ENCODE measurements around the gene YEATS4.
"Not testable (repeated sequence)": the region's sequence is repeated elsewhere in the genome, so short reads cannot be mapped to it uniquely, and the experiment has no call there.

The YEATS4 gene

DNA sequence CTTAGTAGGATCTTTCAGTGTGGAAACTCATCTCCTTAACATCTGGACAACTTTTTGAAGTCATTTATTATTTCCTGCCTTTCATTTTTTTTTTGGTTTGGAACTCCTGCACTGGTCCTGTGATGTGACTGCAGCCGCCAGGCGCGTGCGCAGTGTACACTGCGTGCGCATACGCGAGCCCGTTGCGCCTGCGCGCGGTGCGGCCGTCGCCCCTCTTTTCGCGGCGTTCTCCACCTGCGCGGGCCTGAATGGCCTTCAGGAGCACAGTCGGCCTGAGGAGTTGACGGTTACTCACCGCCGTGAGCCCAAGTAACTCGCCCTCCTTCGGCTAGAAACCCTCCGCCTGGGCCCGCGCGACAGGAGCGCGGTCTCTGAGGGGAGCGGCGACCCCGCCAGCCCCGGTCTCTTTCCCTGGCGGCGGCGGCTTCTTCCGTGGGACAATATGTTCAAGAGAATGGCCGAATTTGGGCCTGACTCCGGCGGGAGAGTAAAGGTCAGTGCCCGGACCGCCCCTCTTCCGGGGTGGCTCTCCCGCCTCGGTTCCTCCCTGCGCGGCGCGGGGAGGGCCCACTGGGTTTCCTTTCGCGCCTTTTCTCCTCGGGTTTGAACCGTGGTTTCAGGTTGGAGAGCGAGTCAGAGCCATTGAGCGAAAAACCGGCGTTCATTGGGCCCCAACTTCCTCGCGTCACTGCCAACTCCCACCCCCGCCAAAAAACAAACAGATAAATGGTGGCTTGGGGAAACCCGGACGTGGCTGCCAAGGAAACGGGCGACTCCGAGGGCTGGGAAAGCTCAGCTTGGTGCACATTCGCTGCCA, at the start of gene YEATS4:
TSS of gene YEATS4 (plus strand) at position 213 of the 817 bp plus-strand sequence. CDS start at position 443, 230 bp downstream.
- peak; percentile 76 for DNase-seq (ENCODE audit: low spot score)

DNA sequence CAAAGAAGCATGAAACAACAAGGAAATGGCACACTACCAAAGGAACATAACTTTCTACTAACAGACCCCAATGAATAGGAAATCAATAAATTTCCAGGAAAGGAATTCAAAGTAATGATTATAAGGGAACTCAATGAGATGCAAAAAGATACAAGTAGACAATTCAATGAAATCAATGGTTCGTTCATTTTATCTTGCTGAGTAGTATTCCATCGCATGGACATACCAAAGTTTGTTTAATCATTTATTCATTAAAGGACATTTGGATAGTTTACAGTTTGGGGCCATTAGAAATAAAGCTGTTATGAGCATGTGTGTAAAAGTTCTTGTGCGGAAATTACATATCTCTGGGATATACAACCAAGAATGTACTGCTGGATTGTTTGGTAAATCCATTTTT, 46.3 kb upstream of the YEATS4 start:
- DNase-seq (ENCODE audit: low spot score): no peak

DNA sequence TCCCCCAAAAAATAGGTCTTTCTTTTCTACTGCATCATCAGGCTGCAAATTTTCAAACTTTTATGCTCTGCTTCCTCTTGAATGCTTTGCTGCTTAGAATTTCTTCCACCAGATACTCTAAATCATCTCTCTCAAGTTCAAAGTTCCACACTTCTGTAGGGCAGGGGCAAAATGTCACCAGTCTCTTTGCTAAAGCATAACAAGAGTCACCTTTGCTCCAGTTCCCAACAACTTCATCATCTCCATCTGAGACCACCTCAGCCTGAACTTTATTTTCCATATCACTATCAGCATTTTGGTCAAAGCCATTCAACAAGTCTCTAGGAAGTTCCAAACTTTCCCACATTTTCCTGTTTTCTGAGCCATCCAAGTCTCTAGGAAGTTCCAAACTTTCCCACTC, 42.8 kb upstream of the YEATS4 start:
- DNase-seq (ENCODE audit: low spot score): not testable (repeated sequence)

DNA sequence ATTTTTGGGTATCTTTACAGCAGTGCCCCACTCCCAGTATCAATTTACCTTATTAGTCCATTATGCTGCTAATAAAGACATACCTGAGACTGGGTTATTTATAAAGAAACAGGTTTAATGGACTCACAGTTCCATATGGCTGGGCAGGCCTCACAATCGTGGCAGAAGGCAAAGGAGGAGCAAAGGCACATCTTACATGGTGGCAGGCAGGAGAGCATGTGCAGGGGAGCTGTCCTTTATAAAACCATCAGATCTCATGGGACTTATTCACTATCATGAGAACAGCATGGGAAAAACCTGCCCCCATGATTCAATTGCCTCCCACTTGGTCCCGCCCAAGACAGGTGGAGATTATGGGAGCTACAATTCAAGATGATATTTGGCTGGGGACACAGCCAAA, 42.3 kb upstream of the YEATS4 start:
- not testable (repeated sequence) for DNase-seq (ENCODE audit: low spot score)

DNA sequence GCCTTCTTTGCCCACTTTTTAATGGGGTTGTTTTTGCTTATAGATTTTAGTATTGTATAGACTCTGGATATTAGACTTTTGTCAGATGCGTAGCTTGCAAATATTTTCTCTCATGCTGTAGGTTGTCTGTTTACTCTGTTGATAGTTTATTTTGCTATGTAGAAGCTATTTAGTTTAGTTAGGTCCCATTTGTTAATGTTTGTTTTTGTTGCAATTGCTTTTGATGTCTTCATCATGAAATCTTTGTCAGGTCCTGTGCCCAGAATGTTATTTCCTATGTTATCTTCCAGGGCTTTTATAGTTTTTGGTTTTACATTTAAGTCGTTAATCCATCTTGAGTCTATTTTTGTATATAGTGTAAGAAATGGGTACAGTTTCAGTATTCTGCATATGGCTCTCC, 41.3 kb upstream of the YEATS4 start:
- DNase-seq (ENCODE audit: low spot score): no peak

DNA sequence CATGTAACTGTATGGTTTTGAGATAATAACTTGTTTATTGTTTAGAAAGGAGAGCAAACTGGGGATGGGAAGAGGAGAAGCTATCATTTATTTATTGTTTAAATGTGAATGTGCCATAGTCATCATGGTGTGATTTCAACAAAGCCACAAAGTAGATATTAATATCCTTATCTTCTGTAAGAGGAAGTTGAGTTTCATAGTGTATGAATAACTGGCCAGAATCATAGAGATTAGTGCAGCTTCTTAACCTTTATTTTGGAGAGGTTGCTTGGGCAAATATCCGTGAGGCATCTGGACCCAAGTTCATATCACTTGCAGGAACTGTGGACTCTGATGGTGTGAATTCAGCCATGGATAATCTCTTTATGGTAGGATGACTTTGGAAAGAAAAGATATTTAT, 38.2 kb upstream of the YEATS4 start:
- DNase-seq (ENCODE audit: low spot score): no peak

DNA sequence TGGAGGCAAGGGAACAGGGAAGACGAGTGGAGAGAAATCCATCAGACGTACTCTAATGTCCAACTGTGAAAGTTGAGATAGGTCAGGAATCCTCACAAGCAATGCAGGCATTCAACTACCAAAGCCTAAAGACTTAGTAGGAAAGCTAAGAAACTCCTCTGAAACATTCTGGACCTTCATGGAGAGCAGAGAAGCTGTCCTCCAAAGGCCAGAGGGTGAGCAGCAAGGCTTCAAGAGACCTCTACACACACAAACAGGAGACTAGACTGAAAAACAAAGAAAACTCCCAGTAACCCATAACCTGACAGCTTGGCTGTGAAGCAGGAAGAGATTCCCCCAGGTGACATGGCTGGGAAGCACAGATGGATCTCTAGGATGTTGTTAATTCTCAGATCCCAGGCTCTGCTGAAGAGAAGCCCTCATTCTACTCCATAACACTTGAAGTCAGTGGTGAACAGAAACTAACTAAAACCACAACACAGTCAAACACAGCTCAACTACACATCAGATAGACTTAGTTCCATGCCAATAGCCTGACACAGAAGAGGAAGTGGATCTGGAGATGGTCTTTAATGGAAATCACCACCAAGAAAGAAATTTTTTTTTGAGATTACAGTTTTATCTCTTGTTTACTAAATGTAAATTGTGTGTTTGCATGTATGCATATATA, 34.6 kb upstream of the YEATS4 start:
- no peak for DNase-seq (ENCODE audit: low spot score)

DNA sequence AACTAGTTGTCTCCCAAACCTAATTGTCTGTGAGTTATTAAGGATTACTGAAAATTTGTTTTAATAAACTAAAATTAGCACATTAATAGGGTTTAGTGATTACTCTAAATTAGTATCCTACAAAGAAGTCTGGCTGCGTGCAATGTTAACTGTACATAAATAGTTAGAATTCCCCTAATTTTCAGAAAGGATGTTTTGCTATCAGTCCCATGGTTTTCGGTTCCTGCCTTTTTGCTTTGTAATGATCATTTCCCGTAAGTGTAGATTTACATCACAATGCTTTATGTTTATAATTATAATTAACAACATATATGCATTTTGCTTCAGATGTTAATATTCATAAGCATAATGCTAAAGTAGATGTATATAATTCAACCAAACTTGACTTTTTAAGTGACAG, 31.1 kb upstream of the YEATS4 start:
- no peak for DNase-seq (ENCODE audit: low spot score)

DNA sequence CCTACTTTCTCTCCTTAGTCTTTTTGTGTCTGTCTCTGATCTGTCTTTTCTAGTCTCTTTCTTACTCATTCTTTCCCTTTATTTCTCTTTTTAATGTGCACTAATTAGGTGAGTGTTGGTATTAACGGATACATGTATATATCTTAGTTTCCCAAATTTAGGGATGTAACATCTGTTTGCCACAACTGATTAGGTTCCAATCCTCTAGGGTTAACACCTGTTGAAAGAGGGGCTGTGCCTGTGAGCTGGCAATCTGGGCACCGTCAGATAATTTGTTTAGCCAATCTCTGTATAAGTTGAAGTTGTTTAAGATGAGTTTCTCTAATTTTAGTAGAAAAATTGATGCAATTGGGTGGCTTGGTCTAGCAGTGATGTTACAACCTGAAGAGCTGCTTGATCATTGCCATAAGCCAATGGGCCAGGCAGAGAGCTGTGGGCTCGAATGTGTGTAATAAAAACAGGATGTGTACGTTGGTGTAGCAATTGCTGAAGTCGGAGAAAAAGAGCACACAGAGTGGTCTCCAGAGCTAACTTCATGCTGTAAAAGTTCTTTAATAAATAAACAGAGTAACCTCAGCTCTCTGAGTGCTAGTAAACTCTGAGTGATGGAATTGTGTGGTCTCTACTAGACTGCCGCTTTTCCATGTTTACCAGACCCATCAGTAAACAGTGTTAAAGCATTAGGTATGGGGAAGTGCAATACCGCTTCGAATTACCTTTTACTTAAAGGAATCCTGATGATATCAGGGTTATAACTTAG, 29.7 kb upstream of the YEATS4 start:
- no peak for DNase-seq (ENCODE audit: low spot score)

DNA sequence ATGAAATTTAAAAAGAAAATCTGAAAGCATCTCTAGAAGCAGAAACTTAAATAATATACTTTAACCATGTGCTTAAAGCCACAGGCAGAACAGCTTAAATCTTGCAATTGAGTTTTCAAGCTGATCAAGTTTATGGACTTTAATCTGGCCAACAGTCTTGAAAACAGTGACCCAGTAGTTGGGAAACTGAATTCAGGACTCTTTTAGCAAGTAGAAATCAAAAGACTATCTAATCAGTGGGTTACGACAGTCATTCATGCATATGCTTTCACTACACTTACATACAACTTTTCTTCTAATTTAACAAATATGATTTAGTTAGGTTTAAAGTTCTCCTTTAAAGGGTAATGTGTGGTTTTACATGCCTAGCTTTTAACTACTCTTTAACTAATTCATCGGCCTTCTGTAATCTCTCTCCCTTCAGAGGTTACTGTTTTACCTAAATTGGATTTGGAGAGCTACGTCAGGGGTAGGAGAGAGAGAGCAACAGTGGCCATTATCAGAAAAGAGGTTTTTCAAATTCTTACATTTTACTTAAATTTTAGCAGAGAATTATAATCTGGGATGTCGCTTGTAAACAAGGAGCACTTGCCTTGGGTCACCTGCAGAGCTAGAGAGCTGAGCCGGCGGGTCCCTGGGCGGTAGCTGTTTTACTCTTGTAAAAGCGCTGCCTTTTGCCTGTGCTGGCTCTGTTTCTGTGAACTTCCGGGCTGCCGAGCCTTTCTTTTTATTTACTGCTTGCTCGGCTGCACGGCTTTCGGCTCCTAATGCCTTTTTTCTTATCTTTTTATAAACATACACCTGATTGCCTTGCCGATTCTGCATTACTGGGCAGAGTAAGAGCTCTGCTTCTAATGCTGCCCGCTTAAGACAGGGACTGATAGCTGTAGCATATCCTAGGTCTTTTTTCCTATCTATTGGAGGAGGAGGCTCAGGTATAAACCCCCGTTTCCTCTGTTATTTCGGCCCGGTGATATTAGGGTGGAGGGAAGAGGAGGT, 28.8 kb upstream of the YEATS4 start:
- DNase-seq (ENCODE audit: low spot score): peak; percentile 14

DNA sequence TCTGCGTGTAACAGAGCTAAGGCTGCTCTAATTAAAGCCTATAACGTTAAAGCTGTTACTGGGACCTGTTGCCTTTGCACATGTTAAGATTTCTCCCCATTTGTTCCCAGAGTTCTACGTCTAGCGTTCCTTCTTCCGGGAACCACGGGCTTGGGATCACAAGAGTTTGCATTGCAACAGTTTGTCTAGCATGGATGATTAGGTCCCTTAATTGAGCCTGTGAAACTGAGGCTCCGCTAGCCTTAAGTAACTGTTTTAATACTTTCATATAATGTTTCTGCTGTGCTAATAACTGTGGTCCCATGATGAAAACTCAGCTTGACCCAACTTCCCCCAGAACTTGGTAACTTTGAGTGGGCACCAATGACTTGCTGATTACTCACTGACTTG, 28.0 kb upstream of the YEATS4 start:
- no peak for DNase-seq (ENCODE audit: low spot score)

DNA sequence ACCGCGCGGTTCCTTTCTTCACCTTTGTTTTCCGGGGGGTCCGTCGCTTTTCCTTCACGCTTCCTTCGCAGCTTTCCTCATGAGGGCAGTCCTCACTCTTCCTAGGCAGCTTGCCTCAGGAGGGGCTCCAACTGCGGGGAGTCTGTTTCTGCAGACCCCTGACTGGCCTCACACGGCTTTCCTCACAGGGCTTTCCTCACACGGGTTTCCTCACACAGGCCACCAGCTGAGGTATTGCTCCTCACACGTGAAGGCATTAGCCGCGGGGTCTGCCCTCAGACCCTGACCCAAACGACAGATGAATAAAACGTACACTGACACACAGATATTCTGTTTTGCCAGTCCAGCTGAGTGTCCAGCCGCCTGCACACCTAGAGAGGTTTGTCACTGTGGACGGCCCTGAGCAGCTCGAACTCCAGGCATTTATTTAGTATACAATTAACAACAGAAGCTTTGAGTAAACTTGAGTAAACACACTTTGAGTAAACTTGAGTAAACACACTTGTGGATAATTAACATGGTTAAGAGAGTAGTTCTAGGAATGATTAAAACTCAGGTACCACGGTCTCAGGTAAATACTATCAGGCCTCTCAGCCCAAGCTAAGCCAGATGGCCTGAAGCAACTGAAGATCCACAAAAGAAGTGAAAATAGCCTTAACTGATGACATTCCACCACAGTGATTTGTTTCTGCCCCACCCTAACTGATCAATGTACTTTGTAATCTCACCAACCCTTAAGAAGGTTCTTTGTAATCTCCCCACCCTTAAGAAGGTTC, 27.4 kb upstream of the YEATS4 start:
- DNase-seq (ENCODE audit: low spot score): no peak

DNA sequence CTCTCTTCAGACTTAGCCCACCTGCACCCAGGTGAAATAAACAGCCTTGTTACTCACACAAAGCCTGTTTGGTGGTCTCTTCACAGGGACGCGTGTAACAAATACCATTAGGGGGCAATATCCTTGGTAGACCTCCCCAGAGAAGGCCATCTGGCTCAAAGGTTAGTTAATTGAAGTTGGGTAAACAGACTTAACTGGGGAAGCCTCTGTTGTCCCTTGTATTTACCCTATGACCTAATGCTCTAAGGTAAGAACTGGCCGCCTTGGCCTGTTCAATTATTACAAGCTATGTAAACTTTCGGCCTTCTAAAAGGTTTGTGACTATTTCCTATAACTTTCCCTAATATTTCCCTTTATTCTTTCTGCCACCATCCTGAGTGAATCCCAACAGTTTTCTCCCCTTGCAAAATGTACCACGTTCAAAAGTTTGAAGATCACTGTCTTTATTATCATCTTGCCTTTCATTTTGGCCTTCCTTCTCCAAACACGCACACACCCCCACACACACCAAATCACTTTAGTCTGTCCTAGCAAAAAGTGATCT, 26.7 kb upstream of the YEATS4 start:
- no peak for DNase-seq (ENCODE audit: low spot score)

DNA sequence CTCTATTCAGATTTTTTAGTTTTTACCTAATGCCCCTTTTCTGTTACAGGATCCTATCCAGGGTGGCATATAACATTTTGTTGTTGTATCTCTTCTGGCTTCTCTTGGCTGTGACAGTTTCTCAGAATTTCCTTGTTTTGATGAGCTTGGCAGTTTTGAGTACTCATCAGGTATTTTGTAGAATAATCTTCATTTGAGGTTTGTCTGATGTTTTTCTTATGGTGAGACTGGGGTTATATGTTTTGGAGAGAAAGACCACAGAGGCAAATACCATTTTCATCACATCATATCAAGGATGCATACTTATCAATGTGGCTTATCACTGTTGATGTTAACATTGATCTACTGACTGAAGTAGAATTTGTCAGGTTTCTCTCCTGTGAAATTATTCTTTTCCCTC, 25.4 kb upstream of the YEATS4 start:
- no peak for DNase-seq (ENCODE audit: low spot score)

DNA sequence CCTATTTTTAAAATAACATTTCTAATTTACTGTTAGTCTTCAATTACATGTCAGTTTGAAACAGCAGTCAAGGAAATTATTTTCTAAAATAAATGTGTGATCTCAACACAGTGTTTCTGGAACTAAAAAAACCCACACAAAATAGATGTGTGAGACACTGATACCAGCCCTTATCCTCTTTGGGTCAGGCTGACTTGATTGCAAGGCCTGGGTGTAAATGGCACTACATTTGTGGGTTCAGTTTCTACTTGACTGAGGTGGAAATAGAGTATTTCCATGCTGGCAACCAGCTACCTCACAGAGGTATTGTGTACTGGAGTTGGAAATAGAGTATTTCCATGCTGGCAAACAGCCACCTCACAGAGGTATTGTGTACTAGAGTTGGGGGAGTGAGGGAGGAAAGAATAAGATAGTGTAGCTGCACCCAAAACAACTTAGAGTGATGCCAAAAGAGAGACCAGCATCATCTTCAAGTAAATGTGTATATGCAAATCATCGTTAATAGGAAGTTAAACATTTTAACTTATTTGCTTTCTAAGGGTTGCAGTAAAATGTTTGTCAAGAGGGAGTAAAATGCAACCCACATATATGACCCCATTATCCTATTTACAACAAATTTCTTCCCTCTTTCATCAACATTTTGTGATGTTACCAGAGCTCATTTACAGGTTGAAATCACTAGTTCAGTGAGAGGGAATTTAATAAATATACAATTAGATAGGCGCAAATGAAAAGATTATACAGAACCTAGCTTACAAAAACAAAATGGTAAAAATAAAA, 22.0 kb upstream of the YEATS4 start:
- no peak for DNase-seq (ENCODE audit: low spot score)

DNA sequence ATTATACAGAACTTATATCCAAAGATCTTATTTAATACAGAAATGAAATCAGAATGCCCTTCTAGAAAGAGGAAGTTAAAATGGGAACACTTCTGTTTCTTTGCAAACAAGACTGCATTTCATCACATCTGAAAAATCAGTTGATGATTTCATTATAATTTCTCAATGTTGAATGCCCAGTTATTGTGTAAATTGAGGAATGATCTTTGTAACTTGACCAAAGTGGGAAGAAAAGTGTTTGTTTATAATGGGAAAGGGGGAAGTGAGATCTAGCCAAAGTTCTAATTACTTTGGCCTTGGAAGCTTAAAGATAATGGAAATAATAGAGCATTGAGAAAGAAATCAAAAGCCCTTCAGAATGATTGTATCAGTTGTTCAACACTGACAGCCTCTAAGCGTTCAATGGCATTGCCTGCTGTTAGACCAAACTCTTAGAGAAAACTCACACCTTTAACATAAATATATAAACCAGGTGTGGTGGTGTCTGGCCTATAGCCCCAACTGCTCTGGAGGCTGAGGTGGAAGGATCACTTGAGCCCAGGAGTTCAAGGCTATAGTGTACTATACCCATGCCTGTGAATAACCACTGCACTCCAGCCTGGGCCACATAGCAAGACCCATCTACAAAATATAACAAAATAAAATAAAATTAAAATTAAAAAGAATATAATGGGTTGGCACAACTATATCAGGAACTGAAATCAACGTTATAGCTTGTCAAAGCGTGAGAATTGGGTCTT, 21.3 kb upstream of the YEATS4 start:
- DNase-seq (ENCODE audit: low spot score): no peak

DNA sequence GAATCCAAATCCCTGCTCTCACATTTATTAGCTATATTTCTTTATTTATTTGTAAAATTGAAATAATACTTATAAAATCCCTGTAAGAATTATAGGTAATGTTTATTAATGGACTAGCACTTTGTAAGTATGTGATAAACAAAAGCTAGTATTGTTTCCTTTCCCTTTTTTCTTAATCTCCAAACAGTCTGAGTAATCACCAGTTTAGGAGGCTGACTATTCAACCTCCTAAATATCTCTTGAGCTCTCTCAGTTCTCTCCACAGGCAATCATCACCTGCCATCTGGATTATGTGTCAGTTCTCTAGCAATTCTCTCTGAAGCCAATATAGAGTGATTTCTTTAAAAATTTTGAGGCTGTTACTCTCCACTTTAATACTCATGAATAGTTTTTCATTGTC, 20.6 kb upstream of the YEATS4 start:
- DNase-seq (ENCODE audit: low spot score): no peak

DNA sequence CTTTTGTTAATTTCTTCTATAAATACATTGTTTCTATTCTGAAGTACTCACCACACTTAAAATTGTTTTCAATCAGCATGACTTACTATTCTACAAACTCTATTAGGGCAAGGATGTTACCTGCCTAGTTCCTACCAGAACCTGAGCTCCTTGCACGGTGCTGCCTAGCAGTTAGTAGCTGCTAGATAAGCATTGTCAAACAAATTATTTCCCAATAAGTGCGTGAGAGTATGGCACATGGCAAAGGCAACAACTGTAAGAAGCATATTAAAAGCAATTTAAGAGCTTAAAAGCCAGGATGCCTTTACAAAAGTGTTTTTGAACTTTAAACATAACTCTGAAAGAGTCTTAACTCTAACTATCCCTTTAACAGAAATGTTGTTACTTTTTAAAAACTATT, 19.5 kb upstream of the YEATS4 start:
- DNase-seq (ENCODE audit: low spot score): no peak

DNA sequence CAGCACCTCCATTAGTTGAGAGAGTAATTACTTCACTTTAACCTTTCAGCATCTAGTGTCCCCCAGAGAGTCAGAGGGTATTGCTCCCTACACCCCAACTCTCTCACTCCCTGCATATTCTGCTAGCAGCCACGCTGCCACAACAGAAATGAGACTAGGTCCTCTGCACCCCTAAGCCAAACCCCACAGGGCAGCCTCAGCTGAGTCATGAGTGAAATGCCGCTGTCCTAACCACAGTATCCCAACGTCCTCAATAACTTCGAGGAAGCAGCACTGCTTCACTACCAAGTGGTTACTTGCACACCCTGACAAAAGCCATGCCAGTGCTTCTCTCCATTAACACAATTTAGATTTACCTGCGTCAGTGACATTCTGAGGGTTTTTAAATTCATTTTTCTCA, 18.2 kb upstream of the YEATS4 start:
- no peak for DNase-seq (ENCODE audit: low spot score)
